HG02884 (cell line): ENCODE results near the gene THAP10.
"Not testable (repeated sequence)": the region's sequence is repeated elsewhere in the genome, so short reads cannot be mapped to it uniquely, and the experiment has no call there.

ENCODE experiments used
- ATAC-seq: cut with Tn5 transposase; IDR thresholded peaks from one replicate; pipeline ENCODE4 v1.9.1; 2021; ENCODE audit warnings: mild to moderate bottlenecking, moderate library complexity; ENCODE audit not compliant: unreplicated experiment

The THAP10 gene

DNA sequence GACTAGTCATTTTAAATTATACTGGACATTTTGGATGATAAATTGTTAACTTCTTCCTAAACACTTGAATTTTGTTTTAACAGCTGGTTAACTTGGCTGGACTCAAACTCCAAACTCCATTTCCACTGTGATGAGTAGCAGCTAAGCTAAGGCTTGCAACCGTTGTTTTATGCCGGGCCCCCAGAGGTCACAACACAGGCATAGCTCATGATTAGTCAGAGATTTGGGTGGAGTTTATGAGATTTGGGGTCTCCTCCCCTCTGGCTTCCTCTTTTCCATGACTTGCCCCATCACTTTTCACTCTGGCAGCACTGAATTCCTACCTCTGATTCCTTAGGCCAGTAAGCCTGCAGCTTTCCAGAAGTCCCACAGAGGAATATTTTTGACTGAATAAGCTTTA lies 12.8 kb downstream of the THAP10 start:
- no peak for ATAC-seq

DNA sequence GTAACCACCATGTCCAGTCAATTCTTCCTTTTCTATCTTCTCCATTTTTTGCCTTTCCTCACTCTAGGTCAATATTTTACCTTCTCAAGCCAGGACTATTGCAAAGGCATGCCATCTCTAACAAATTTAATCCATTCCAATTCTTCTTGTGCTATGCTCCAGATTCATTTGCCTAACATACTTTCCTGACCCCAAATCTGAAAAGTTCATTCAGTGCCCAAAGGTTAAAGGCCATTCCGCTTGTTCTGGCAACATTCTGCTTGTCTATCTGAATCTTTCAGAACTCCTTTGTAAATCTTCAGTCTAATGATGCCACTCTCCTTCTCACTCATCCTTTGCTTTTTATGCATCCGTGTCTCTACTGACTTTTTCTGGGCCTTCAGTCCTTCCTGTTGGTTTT lies 15.6 kb downstream of the THAP10 start:
- no peak for ATAC-seq

GRCh38 chr15:70876011-70876410 lies 16.2 kb downstream of the THAP10 start:
- ATAC-seq = no peak

- no peak for ATAC-seq
These were observed 17.0 kb downstream of the THAP10 start for GRCh38 chr15:70875001-70875782.

DNA sequence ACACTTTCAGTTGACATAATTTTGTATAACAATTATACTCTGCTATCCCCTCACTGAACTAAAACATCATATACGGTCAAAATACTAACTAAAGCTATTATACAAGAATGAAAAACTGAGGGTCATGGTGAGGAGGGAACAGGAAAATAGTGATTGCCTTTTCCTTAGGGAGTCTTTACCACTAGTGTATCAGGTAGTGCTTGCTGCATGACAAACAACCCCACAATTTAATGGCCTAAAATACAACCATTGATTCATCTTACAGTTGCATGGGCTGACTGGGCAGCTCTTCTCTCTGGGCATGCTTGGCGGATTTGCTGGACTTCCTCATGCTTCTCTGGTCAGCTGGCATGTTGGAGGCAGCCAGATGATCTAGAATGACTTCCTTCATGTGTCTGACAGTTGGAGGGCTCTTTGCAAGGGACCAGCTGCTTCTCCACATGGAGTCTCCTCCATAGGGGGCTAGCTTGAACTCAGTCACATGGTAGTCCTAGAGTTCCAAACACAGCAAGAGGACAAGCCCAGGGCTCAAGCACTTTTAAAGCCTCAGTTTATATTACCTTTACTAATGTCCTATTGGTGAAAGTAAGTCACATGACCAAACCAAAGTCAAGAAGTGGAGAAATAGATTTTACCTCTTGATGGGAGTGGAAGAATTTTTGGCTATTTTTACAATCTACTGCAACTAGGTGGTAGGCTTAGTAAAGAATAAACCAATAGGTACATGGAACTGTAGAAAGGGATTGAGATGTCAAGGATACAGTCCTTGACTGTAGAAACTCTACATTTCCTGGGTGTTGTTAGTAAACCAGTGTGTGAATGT lies 18.8 kb downstream of the THAP10 start:
- ATAC-seq = no peak

GRCh38 chr15:70871490-70871889 lies 20.7 kb downstream of the THAP10 start:
- ATAC-seq = not testable (repeated sequence)

GRCh38 chr15:70870051-70870450 lies 22.2 kb downstream of the THAP10 start:
- ATAC-seq = no peak

GRCh38 chr15:70869346-70869745 lies 22.9 kb downstream of the THAP10 start:
- no peak for ATAC-seq

DNA sequence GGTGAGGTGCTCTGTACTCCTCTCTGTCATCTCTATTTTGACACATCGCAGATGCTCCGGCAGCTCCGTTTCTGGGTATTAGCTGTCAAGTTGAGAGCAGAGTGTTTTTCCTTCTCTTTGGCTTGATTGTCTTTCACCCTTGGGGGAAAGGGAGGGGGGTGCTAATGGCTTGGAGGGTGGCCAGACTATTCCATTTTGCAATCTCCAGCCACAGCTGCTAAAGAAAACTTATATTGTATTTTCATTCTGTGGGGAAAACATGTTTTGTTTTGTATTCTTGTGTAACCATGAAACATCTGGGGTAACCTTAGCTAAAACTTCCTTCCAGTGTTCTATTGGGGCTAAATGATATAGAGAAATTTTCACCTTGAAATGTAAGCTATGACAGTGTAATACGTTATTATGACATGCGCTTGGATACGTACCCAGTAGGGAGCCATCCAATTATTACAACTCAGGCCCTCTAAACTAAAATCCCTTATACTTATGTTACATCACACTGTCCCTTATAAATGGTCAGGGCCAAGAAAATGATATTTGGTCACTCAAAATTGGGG lies 24.2 kb downstream of the THAP10 start:
- no peak for ATAC-seq

DNA sequence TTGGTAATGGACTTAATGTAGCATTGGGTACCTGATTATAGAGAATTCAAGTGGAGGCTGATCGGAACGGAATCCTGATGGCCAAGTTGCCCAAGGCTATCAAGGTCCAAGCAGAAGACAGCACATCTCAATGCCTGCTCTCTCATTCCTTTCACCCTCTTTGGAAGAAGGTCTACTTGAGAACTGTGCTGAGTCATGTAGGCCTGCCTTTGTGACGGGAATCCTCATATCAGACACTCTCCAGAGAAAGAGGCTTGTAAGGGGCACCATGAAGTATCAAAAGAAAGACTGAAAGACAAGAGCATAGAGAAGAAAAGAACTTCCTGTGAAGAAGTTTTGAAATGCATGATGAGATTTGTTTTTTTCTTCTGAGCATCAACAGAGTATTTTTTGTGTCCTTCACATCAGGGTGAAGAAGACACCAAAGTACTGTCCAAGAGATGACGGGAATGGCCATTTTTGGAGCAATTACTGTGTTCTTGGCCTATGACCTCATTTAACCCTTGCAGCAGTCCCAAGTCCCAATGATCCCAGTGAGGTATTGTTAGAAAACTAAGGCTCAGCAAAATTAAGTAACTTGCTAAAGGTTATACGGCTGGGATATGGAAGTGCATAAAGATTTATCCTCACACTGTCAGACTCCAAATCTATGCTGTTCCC lies 25.1 kb downstream of the THAP10 start:
- ATAC-seq = no peak

DNA sequence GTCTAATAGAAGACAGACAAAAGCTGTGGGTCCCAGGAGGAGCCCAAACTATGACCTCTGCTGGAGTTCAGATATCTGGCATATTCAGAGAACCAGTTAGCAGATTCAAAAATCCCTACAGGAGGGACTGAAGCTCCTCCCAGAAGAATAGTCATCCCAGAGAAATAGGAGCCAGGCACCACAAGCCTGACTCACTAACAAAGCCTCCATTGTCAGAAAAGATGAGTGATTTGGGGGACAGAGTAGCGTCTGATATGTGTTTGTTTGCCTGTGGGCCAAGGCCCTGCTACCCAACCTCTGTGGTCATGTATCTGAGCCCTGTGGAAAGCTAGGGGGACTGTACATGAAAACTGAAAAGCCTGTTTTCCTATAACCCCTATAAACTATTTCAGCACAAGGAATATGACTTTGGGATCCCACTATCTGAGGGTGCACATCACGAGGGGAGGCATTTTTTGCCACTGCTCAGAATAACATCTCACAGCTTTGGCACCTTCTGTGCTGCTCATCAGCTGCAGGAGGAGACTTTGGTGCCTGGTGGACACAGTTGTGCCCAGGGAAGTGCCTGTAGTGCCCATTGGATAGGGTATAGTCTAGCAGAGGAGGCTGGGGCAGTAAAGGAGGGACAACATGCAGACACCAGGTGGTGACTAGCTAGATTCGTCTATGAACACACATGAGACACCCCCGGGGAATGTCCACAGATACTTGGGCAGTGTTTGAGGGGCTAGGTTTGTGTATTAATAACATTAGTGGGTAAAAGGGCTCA lies 28.6 kb downstream of the THAP10 start:
- ATAC-seq = no peak

DNA sequence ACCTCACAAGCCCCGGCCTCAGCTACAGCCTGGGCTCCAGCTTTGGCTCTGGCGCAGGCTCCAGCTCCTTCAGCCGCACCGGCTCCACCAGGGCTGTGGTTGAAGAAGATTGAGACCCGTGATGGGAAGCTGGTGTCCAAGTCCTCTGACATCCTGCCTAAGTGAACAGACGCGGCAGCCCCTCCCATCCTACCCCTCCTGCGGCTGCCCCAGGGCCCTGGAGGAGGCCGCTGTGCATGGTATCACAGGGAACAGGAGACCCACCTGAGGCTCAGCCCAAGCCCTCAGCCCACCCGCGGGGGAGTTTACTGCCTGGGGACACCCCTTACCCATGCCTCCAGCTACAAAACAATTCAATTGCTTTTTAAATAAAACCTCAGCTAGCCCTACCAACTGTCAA lies 32.2 kb downstream of the THAP10 start:
- ATAC-seq = no peak

DNA sequence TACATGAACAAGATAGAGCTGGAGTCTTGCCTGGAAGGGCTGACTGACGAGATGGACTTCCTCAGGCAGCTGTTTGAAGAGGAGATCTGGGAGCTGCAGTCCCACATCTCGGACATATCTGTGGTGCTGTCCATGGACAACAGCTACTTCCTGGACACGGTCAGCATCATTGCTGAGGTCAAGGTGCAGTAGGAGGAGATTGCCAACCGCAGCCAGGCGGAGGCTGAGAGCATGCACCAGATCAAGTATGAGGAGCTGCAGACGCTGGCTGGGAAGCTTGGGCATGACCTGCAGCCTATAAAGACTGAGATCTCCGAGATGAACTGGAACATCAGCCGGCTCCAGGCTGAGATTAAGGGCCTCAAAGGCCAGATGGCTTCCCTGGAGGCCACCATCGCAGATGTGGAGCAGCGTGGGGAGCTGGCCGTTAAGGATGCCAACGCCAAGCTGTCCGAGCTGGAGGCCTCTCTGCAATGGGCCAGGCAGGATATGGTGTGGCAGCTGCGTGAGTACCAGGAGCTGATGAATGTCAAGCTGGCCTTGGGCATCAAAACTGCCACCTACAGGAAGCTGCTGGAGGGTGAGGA lies 32.8 kb downstream of the THAP10 start:
- ATAC-seq = no peak

- ATAC-seq = not testable (repeated sequence)
These were observed 33.5 kb downstream of the THAP10 start for GRCh38 chr15:70858614-70859321.

- ATAC-seq = no peak
These were observed 34.5 kb downstream of the THAP10 start for GRCh38 chr15:70857562-70858285.

DNA sequence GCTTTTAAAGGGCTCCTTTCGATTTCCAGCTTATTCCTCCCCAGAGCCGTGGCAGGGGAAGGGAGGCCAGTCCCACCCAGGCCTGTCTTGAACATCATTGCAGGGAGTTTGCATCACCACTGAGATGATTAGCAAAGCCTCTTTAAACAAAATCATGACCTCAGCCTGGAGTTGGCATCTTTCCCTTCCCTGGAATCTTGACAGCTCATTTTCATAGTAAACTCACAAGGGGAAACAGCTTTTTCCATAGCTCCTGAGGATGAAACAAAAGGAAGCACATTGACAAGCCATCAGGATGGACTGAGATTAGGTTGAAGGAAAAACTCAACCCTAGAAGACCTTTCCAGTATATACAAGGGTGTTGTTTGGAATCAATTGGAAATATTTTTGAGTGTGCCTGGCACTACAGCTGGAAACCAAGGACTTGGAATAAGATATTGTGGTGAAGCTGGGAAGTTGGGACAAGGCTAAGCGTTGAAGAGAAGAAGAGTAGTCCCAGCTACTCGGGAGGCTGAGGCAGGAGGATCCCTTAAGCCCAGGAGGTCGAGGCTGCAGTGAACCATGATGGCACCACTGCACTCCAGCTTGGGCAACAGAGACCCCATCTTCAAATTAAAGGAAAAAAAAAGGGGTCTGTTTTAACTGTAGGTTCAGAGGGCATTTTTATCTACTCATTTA lies 35.2 kb downstream of the THAP10 start:
- ATAC-seq = no peak

DNA sequence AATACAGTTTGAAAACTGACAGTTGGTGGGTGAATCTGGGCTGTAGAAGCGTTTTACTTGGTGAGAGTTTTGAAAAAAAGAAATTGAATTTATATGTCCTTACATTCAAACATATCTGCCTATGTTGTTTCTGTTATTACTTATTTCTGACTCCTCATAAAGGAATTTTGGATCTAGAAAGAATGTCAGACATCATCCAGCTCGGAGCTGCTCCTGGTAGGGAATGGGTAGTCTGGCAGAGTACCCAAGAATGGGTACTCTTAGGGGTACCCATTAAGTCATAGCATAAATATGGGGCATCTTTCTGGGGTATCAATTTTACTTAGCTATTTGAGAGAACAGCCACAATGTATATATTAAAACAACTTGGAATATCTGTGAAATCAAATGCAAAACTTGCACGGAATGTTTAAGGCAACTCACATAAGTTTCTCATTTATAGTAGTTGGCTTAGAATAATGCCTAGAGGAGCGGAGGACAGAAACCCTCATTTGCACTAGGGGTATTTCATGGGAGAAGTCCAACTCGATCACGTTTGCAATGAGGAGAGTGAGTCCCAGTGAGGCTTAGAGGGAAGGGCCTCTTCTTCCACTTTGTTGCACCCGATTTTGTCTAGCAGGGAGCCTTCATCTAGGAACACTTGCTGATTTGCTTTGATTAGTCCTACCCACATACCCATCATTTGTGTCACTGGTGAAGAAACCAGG lies 35.9 kb downstream of the THAP10 start:
- ATAC-seq = no peak

- ATAC-seq = no peak
These were observed 36.5 kb downstream of the THAP10 start for GRCh38 chr15:70855764-70856163.
